Smooth muscle cell of the coronary artery (primary cell): ENCODE results near the gene MCM10. TPM values are rescaled to one million over a fixed set of nuclear protein-coding genes. Genes with fewer than 3 reads are reported as not detected.

Experiments used
- total RNA-seq: library from RNA; depleted of rRNA; stranded (reverse); fragments of >200 nt; gene quantifications from 2 replicates; pipeline ENCODE4 v1.2.3, GENCODE V29; 2014; ENCODE audit warnings: low replicate concordance

Gene MCM10
- 0.35 and 2.8 TPM in 2 replicates for total RNA-seq

GRCh38 chr10:13160934-13161856 is at the start of gene MCM10:
Gene MCM10, plus strand, starts transcription at chr10:13161558. Its CDS starts 2,645 bp downstream, at chr10:13164203.

GRCh38 chr10:13234172-13234571 is 72.8 kb downstream of the MCM10 start, which contains the start of gene UCMA:
Gene UCMA, minus strand, starts transcription at chr10:13234374. Its CDS starts 116 bp downstream, at chr10:13234258.

Other genes with a start within 250 kb of the MCM10 start
- gene CCDC3, start 159.8 kb upstream of the MCM10 start, total RNA-seq, result 0.15 and 0.47 TPM in 2 replicates
- 89.3 and 272 TPM in 2 replicates for gene OPTN, start 61.4 kb upstream of the MCM10 start, total RNA-seq
- not detected in 2 replicates for gene UCMA, start 72.8 kb downstream of the MCM10 start, total RNA-seq
- gene PHYH, start 138.5 kb downstream of the MCM10 start, total RNA-seq, result 16.0 and 16.7 TPM in 2 replicates
- gene SEPHS1, start 186.7 kb downstream of the MCM10 start, total RNA-seq, result 23.2 and 28.6 TPM in 2 replicates